ENCODE measurements around the gene TMEM92.

TMEM92 gene

GRCh38 chr17:50274142-50274896, at the start of gene TMEM92:
TSS of gene TMEM92 (plus strand) at chr17:50274466. CDS start at chr17:50274502, 36 bp downstream.
- no peak for DNase-seq

- no peak for DNase-seq
Measured at GRCh38 chr17:50225701-50226240, 48.5 kb upstream of the TMEM92 start.

DNA sequence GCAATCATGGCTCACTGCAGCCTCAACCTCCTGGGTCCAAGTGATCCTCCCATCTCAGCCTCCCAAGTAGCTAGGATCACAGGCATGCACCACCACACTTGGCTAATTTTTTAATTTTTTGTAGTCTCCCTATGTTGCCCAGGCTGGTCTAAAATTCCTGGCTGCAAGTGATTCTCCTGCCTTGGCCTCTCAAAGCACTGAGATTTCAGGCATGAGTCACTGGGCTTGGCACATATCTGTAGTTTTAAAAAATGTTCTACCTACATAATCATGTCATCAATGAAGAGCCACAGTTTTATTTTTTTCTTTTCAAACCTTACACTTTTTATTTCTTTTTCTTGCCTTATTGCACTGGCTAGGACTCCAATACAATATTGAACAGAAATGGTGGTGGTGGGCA, 39.7 kb upstream of the TMEM92 start:
- no peak for DNase-seq

DNA sequence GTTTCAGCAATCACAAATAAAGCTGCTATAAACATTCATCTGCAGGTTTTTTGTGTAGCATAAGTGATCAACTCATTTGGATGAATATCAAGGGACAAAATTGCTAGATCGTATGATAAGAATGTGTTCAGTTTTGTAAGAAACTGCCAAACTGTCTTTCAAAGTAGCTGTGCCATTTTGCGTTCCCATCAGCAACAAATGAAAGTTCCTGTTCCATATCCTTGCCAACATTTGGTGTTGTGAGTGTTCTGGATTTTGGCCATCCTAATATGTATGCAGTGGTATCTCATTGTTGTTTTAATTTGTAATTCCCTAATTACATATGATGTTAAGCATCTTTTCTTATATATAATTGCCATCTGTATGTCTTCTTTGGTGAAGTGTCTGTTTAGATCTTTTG, 36.4 kb upstream of the TMEM92 start:
- DNase-seq: no peak

DNA sequence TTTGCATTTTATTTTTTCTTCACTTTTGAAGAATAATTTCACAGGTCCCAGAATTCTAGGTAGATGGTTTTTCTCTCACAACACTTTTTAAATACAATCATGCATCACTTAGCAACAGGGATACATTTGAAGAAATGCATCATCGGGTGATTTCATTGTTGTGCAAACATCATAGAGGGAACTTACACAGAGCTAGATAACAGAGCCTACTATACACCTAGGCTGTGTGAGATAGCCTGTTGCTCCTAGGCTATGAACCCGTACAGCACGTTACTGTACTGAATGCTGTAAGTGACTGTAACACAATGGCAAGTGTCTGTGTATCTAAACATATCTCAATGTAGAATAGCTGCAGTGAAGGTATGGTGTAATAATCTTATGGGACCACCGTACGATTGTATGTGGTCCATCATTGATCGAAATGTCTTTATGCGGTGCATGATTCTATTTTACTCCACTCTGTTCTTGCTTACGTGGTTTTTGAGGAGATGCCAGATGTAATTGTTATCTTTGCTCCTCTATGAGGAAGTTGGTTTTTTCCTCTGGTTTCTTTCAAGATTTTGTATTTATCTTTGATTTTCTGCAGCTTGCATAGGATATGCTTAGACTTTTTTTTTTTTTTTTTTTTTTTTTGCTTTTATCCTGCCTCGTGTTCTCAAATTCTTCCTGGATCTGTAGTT, 35.5 kb upstream of the TMEM92 start:
- DNase-seq: no peak

DNA sequence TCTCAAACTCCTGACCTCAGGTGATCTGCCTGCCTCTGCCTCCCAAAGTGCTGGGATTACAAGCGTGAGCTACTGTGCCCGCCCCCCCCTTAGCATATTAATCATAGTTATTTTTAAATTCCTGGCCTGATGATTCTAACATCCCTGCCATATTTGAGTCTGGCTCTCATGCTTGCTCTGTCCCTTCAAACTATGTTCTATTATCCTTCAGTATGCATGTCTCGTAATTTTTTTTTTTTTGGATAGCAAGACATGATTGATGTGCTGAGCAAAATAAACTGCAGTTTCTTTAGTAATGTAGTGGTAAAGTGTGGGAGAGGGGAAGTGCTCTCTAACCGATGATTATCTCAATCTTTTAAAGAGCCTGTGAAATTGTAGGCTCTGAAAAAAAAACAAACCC, 34.3 kb upstream of the TMEM92 start:
- DNase-seq: no peak

- DNase-seq: no peak
Measured at GRCh38 chr17:50240851-50241250, 33.4 kb upstream of the TMEM92 start.

DNA sequence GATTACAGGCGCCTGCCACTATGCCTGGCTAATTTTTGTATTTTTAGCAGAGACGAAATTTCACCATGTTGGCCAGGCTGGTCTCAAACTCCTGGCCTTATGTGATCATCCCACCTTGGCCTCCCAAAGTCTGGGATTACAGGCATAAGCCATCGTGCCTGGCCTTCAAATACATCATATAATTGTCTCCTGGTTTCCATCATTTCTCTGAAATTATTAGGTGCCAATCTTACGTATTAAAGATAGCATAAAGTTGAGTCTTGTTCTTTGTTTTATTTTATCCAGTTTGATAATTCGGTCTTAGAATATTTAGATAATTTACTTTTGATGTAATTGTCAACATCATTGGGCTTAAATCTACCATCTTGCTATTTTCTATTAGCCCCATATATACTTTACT, 32.8 kb upstream of the TMEM92 start:
- DNase-seq: no peak

- no peak for DNase-seq
Measured at GRCh38 chr17:50244771-50245170, 29.5 kb upstream of the TMEM92 start.

DNA sequence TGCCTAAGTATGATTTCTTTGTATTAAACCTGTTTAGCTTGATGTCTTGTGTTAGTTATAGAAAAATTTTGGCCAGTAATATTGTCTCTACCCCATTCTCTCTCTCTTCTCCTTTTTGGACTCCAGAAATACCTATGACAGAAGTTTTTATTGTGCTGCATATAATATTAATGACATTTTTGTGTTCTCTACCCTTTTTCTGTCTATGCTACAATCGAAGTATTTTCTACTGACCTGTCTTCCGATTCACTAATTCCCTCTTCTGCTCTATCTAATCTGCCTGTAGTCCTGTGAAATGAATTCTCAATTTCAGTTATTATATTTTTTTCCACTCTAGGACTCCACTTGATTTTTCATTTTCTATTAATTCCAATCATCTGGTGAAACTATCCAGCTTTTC, 26.0 kb upstream of the TMEM92 start:
- DNase-seq: no peak

- no peak for DNase-seq
Measured at GRCh38 chr17:50252781-50253180, 21.5 kb upstream of the TMEM92 start.

GRCh38 chr17:50255766-50256635, 18.3 kb upstream of the TMEM92 start:
- no peak for DNase-seq

- no peak for DNase-seq
Measured at GRCh38 chr17:50256826-50257618, 17.2 kb upstream of the TMEM92 start.

- no peak for DNase-seq
Measured at GRCh38 chr17:50257676-50258224, 16.5 kb upstream of the TMEM92 start.

- DNase-seq: no peak
Measured at GRCh38 chr17:50258647-50259476, 15.4 kb upstream of the TMEM92 start.

DNA sequence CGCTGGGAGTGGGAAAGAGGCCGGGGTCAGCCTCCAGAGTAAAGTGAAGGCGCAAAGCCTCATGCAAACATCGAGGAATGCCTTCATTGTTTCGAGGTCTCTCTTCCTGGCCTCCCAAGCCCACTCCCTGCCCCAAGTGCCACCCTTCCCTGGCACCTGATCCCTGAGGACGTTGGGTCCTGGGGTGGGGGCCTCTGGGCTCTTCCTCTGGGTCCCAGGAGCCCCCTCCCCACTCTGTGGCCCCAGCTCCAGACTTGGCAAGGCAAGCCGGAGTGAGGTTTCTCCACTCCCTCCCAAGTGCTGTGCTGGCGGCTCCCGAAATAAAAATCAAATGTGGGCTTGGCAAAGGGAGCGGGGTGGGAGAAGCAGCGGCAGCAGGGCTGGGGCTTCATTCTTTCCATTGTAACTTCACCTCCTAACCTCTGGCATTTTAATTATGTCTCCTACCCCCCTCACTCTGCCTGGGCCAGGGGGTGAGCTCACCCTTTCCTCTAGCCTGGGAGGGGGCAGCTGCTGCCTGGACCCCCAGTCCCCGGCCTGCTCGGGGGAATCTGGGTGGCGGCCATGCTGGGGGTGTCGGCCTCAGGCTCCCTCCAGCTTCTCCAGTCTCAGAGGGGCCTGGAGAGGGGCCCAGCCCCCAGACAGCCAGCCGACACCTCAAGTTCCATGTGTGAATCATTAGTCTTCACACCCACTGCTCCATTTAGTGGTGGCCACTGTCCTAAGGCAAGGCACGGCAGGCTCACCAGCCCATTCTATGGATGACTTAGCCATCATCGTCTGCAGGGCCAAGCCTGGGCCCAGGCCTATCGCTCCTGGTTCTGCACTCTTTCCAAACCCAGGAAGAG, 14.6 kb upstream of the TMEM92 start:
- no peak for DNase-seq

- DNase-seq: no peak
Measured at GRCh38 chr17:50260501-50260911, 13.8 kb upstream of the TMEM92 start.

DNA sequence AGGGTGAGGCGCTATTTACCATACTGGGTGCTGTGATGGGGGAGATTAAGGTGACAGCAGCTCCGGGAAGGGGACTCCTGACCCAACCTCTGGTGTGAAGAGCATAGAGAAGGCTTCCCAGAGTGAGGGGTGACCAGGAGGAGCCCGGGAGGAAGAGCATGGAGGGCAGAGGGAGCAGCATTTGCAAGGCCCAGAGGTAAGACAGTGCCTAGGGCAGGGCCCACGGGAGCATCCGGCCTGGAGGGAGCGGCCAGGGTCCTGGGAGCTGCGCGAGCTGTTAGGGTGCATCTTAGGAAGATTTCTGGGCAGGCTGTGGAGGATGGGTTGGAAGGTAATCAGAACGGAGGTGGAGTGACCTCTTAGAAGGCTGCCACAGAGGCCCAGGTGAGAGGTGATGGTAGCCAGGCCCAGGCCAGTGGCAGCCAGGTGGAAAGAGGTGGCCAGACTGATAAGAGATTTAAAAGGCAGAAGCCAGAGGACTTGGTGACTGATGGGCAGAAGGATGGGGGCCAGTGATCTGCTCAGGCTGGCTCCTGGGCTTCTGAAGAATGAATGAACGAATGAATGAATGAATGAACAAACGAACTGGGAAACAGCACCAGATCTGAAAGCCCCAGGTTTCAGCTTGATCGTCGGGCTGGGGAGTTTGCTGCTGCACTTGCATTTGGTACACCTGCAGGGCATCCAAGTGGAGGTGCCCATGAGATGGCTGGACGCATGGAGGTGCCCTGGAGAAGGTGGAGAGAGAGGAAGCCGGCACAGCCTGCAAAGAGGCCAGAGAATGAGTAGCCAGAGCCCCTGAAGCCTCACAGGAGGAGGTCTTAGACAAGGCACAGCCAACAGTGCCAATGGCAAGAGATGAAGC, 13.0 kb upstream of the TMEM92 start:
- no peak for DNase-seq
